A549 (cell line): ENCODE results near the gene PLIN1. TPM values are rescaled to one million over a fixed set of nuclear protein-coding genes. Genes with fewer than 3 reads are reported as not detected.

ENCODE experiments used
- ATAC-seq, 2 experiments: fragments of 200-7000 bp in 1 of 2; fragments of >200 bp in 1 of 2; cut with Nextera tagmentation in 1 of 2; cut with Tn5 transposase in 1 of 2; 3 replicates each; pipeline versions ENCODE4 v1.8.0 to v1.9.1; 2018 to 2020; ENCODE audit warnings: mild to moderate bottlenecking in 1 of 2, moderate library complexity in 1 of 2
- CTCF ChIA-PET: fragments of 300-600 bp; sonication (Branson Sonifier 250); formaldehyde crosslinking; extraction: SDS; loops from one replicate; lab custom pipeline; 2021; ENCODE audit warnings: antibody characterized with exemption, inconsistent platforms; lab: Yijun Ruan, JAX
- POLR2A ChIA-PET: fragments of 350-600 bp; formaldehyde crosslinking; extraction: SDS; loops from one replicate; lab custom pipeline; 2021; ENCODE audit warnings: antibody characterized with exemption, inconsistent platforms; lab: Yijun Ruan, JAX
- DNase-seq, 2 experiments: peaks; one replicate each; pipeline versions ENCODE4 v3.0.0 to v3.0.0-alpha.2; 2011 to 2016; ENCODE audit warnings: low read depth in 1 of 2, low spot score in 1 of 2
- FAIRE-seq: peaks from 2 replicates; lab custom pipeline; 2011; peaks lifted over from hg19 to GRCh38; lab: Jason Lieb, UNC
- H3K27ac ChIP-seq, 2 experiments: fragments of >200 bp; sonication (Bioruptor Twin); formaldehyde crosslinking; 3 replicates each; pipeline ENCODE4 v1.5.1; 2016 to 2017
- H3K4me1 ChIP-seq: fragments of >200 bp; sonication (Bioruptor Twin); formaldehyde crosslinking; 3 replicates; pipeline ENCODE4 v1.6.1; 2016
- H3K4me2 ChIP-seq: fragments of >200 bp; sonication (Bioruptor Twin); formaldehyde crosslinking; 3 replicates; pipeline ENCODE4 v1.6.1; 2016
- H3K4me3 ChIP-seq: fragments of >200 bp; sonication (Bioruptor Twin); formaldehyde crosslinking; 3 replicates; pipeline ENCODE4 v1.5.1; 2016
- H3K9me3 ChIP-seq: fragments of >200 bp; sonication (Bioruptor Twin); formaldehyde crosslinking; 3 replicates; pipeline ENCODE4 v1.6.1; 2016
- ATOH8 ChIP-seq: fragments of 250-450 bp; sonication (Bioruptor Pico); IDR thresholded peaks from 2 replicates; pipeline ENCODE4 v1.5.0; 2020; ENCODE audit warnings: low read depth, mild to moderate bottlenecking, moderate library complexity
- CBX2 ChIP-seq: fragments of 200-600 bp; sonication (generic); IDR thresholded peaks from 2 replicates; pipeline ENCODE4 v1.6.1; 2016; ENCODE audit warnings: low read depth, mild to moderate bottlenecking, borderline replicate concordance
- CEBPB ChIP-seq, 2 experiments: fragments of >200 bp in 1 of 2; sonication (Bioruptor Twin) in 1 of 2; formaldehyde crosslinking in 1 of 2; IDR thresholded peaks; 2 replicates each; pipeline ENCODE4 v1.6.1; 2012 to 2016
- CTCF ChIP-seq: fragments of >200 bp; sonication (Bioruptor Twin); formaldehyde crosslinking; IDR thresholded peaks from 3 replicates; pipeline ENCODE4 v1.5.1; 2016
- E2F6 ChIP-seq: IDR thresholded peaks from 2 replicates; pipeline ENCODE4 v1.6.1; 2012; ENCODE audit warnings: low read depth, borderline replicate concordance
- ELK1 ChIP-seq: fragments of 150-350 bp; IDR thresholded peaks from 2 replicates; pipeline ENCODE4 v1.6.1; 2014; ENCODE audit warnings: low read depth, mild to moderate bottlenecking, low read length
- ESRRA ChIP-seq: fragments of 150-350 bp; IDR thresholded peaks from 2 replicates; pipeline ENCODE4 v1.6.1; 2014; ENCODE audit warnings: mild to moderate bottlenecking, low read length, borderline replicate concordance
- FOSB ChIP-seq: fragments of 250-450 bp; sonication (Bioruptor Pico); IDR thresholded peaks from 2 replicates; pipeline ENCODE4 v1.5.0; 2020; ENCODE audit warnings: mild to moderate bottlenecking, moderate library complexity
- FOSL2 ChIP-seq, 2 experiments: fragments of 450-650 bp in 1 of 2; fragments of >200 bp in 1 of 2; sonication (Bioruptor Twin) in 1 of 2; formaldehyde crosslinking; IDR thresholded peaks; 2 replicates each; pipeline versions ENCODE4 v1.5.0 to v1.6.1; 2016 to 2020; ENCODE audit warnings: mild to moderate bottlenecking in 1 of 2, moderate library complexity in 1 of 2
- GATA3 ChIP-seq: IDR thresholded peaks from 2 replicates; pipeline ENCODE4 v1.6.1; 2012; ENCODE audit warnings: borderline replicate concordance
- HDAC2 ChIP-seq: fragments of 200-600 bp; sonication (generic); IDR thresholded peaks from 2 replicates; pipeline ENCODE4 v1.6.1; 2016
- HES2 ChIP-seq: fragments of >200 bp; sonication (Bioruptor Twin); formaldehyde crosslinking; IDR thresholded peaks from 2 replicates; pipeline ENCODE4 v1.6.1; 2016
- HOXA7 ChIP-seq: fragments of 250-450 bp; sonication (Bioruptor Pico); IDR thresholded peaks from 2 replicates; pipeline ENCODE4 v1.5.0; 2020; ENCODE audit warnings: mild to moderate bottlenecking, moderate library complexity
- JUN ChIP-seq, 2 experiments: fragments of >200 bp; sonication (Bioruptor Twin); formaldehyde crosslinking; IDR thresholded peaks; 2 replicates in 1 of 2; 3 replicates in 1 of 2; pipeline ENCODE4 v1.6.1; 2016 to 2017
- KDM5A ChIP-seq: fragments of 200-600 bp; sonication (generic); IDR thresholded peaks from 2 replicates; pipeline ENCODE4 v1.6.1; 2016; ENCODE audit warnings: antibody characterized with exemption, mild to moderate bottlenecking
- MAFK ChIP-seq: fragments of 450-650 bp; IDR thresholded peaks from 2 replicates; pipeline ENCODE4 v1.6.1; 2014; ENCODE audit not compliant: partially characterized antibody
- MAZ ChIP-seq: fragments of 150-350 bp; IDR thresholded peaks from 2 replicates; pipeline ENCODE4 v1.6.1; 2014; ENCODE audit warnings: antibody characterized with exemption, low read depth, low read length, borderline replicate concordance
- NFE2L2 ChIP-seq: fragments of 150-350 bp; conservative IDR thresholded peaks from 2 replicates; pipeline ENCODE4 v1.6.1; 2014; ENCODE audit warnings: low read length
- PBX3 ChIP-seq: IDR thresholded peaks from 2 replicates; pipeline ENCODE4 v1.6.1; 2012
- PHF8 ChIP-seq: fragments of 200-600 bp; sonication (generic); IDR thresholded peaks from 2 replicates; pipeline ENCODE4 v1.6.1; 2016; ENCODE audit warnings: low read depth, mild to moderate bottlenecking, antibody characterized with exemption, moderate library complexity, borderline replicate concordance
- RFX5 ChIP-seq: fragments of 450-650 bp; IDR thresholded peaks from 2 replicates; pipeline ENCODE4 v1.7.1; 2014; ENCODE audit warnings: antibody characterized with exemption, mild to moderate bottlenecking, moderate library complexity
- RNF2 ChIP-seq: fragments of 200-600 bp; sonication (generic); IDR thresholded peaks from 2 replicates; pipeline ENCODE4 v1.6.1; 2016; ENCODE audit warnings: low read depth, mild to moderate bottlenecking, antibody characterized with exemption, moderate library complexity, borderline replicate concordance
- TFCP2L1 ChIP-seq: fragments of 250-450 bp; sonication (Bioruptor Pico); IDR thresholded peaks from 2 replicates; pipeline ENCODE4 v1.5.0; 2021; ENCODE audit warnings: mild to moderate bottlenecking
- ZC3H11A ChIP-seq: fragments of 450-650 bp; IDR thresholded peaks from 2 replicates; pipeline ENCODE4 v1.6.1; 2014; ENCODE audit warnings: antibody characterized with exemption, mild to moderate bottlenecking
- ZNF302 ChIP-seq: fragments of 250-450 bp; sonication (Bioruptor Pico); IDR thresholded peaks from 2 replicates; pipeline ENCODE4 v1.9.0; 2021; ENCODE audit warnings: inconsistent platforms, mild to moderate bottlenecking, moderate library complexity
- WGBS: methylation state at CpG from one replicate; pipeline ENCODE4 v1.1.6; 2017; ENCODE audit errors: missing lambda C conversion rate; 5-methylcytosine and 5-hydroxymethylcytosine counted together
- polyA plus RNA-seq, 4 experiments: library from polyadenylated mRNA; depleted of rRNA in 3 of 4; stranded (reverse); fragments of >200 nt; fragmentation: RNase III in 1 of 4; extraction: RNeasy Plus Mini Kit Qiagen cat#74134 plus additional on column Dnase treatment in 1 of 4; gene quantifications; 2 replicates in 3 of 4; 3 replicates in 1 of 4; pipeline ENCODE4 v1.2.3, GENCODE V29; 2011 to 2017

The PLIN1 gene
- polyA plus RNA-seq, 2 of the 4 experiments (the other 2 are of a cell fraction) = 0.27 to 0.74 TPM

- ChIA-PET CTCF (interaction anchor here (0.8 to 1.1 kb wide), 2 partner anchors 33 to 34 kb away, joined by 3 to 4 read pairs; no protein-coding TSS in a partner anchor), POLR2A (interaction anchor here (1.2 kb wide), 1 partner anchor 31 kb away, joined by 3 read pairs; no protein-coding TSS in a partner anchor)
- ATAC-seq = peak; percentile 60 to 81
Observed at GRCh38 chr15:89680282-89680873, 1.2 kb upstream of the PLIN1 start.

GRCh38 chr15:89677381-89677780 is 1.8 kb downstream of the PLIN1 start:
- no peak overlapping the region for H3K4me3 ChIP-seq
- POLR2A ChIA-PET = no interaction called here
- DNase-seq (no peak), ATAC-seq (no peak), FAIRE-seq (no peak)
- H3K27ac ChIP-seq = no peak overlapping the region
- WGBS = 69% methylated on average over 1 of the region's 1 CpG
- no peak for TF ChIP-seq GATA3
- TF ChIP-seq FOSB = no peak
- TF ChIP-seq ELK1 = no peak
- no peak for TF ChIP-seq CBX2
- no peak for TF ChIP-seq PHF8
- no peak for TF ChIP-seq CTCF
- no peak for TF ChIP-seq MAZ
- no peak for TF ChIP-seq E2F6
- TF ChIP-seq NFE2L2 = no peak
- no peak for TF ChIP-seq ATOH8 (CRISPR knock-in tag)
- TF ChIP-seq ESRRA = no peak
- no peak for TF ChIP-seq JUN (IDR thresholded peaks at IDR 0.05)
- no peak for TF ChIP-seq TFCP2L1
- no peak for TF ChIP-seq HES2
- TF ChIP-seq KDM5A = no peak
- no peak for TF ChIP-seq HOXA7
- TF ChIP-seq MAFK = no peak
- H3K4me1 ChIP-seq = peaks cover 21% of the 10 kb centered on the region
- H3K9me3 ChIP-seq = no peaks in the 10 kb centered on the region
- no peak overlapping the region for H3K4me2 ChIP-seq
- CTCF ChIA-PET = interaction anchor here (0.6 to 2.2 kb wide), 3 partner anchors 9 to 29 kb away, joined by 3 to 6 read pairs (median 4); partner anchors contain the start of genes PEX11A and WDR93

More at GRCh38 chr15:89680282-89680873, 1.2 kb upstream of the PLIN1 start:
- FAIRE-seq = no peak
- peak overlapping the region; percentile 40 for H3K4me2 ChIP-seq
- no peaks in the 10 kb centered on the region for H3K9me3 ChIP-seq
- H3K27ac ChIP-seq = peak overlapping the region in 1 of 2 experiments; percentile 24; a peak in 3 of 6 replicates
- H3K4me1 ChIP-seq = peaks cover 21% of the 10 kb centered on the region
- peak in 1 of 2 experiments; percentile 55 for DNase-seq
- TF ChIP-seq RNF2 (no peak), PBX3 (no peak), ZNF302 (CRISPR knock-in tag) (no peak), HDAC2 (no peak), FOSL2 (IDR thresholded peaks at IDR 0.05) (no peak), FOSL2 (CRISPR knock-in tag; IDR thresholded peaks at IDR 0.05) (no peak), ZC3H11A (no peak), RFX5 (no peak), KDM5A (no peak), CEBPB (IDR thresholded peaks at IDR 0.05) (peak; percentile 29 to 53; a peak in 2 of 4 replicates)
- 43% methylated on average over 5 of the region's 5 CpGs for WGBS
- no peak overlapping the region for H3K4me3 ChIP-seq
